HG03442 (cell line): ENCODE data around the gene EQTN.

Source experiments
- ATAC-seq: cut with Tn5 transposase; IDR thresholded peaks from one replicate; pipeline ENCODE4 v1.9.1; 2021; ENCODE audit warnings: mild to moderate bottlenecking, moderate library complexity; ENCODE audit not compliant: unreplicated experiment

EQTN gene

DNA sequence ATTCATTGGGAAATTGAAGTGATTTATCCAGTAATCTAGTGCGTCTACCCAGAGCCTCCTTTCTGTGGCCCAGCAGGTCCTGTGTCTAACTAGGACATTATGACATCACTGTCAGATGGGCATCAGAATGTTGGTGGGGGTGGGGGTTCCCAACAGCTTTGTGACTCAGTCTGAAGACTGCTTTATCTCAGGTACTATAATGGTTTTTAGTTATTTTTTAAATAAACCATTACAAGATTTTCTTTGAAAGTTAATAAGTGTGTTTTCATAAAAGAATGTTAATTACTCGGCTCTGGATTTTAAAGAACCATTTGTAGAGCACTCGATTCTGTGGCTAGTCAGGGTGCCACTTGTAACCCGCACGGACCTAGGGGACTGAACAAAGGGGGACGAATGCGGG, at the start of gene EQTN:
EQTN (minus strand) TSS at position 101 of the 400 bp plus-strand sequence; CDS start at position 6, 95 bp downstream.
- ATAC-seq, result no peak

DNA sequence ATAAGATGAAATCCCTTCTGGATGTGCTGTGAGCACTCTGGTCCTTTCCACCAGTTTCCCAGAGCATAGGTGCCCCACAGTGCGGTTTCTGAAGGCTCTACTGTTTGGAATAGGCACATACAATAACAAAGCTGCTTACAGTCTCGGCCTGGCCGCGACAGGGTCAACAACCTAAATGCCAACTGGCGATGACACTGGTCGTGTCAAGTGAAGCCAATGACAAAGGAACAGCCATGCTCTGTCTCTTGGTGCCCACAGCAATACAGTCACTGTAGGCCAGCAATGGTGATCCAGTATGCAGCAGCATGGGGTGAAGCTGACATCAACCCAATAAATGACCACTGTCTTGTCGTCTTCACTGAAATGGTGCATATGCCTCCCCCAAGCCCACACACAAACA, 47.8 kb upstream of the EQTN start:
- ATAC-seq, result no peak

DNA sequence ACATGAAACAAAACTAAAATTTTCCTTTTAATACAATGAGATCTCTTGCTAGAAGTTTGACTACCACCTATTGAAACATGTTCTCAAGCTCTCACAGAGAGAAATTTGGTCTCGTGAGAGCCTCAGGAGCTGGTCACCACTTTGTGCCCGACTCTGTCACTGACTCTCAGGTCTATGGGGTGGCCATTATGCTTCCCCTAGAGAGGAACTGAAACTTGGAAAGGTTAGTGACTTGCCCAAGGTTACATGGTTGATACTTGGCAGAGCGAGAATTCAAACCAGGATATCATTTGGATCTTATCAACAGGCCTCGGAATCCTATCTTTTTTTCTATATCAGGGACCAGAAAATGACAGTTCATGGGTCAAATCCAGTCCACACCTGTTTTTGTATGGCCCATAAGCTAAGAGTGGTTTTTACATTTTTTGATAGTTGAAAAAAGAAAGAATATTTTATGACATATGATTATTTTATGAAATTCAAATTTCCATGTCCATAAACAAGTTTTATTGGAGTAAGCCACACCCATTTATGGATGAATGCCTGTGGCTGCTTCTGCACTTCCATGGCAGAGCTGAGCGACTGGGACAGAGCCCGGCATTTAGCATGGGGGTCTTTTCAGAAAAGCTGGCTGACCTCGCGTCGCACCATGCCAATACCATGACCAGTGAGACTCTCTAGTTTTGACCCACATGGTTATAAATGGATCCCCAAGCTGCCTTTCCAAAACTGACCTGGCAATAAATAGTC, 44.8 kb upstream of the EQTN start:
- no peak for ATAC-seq

DNA sequence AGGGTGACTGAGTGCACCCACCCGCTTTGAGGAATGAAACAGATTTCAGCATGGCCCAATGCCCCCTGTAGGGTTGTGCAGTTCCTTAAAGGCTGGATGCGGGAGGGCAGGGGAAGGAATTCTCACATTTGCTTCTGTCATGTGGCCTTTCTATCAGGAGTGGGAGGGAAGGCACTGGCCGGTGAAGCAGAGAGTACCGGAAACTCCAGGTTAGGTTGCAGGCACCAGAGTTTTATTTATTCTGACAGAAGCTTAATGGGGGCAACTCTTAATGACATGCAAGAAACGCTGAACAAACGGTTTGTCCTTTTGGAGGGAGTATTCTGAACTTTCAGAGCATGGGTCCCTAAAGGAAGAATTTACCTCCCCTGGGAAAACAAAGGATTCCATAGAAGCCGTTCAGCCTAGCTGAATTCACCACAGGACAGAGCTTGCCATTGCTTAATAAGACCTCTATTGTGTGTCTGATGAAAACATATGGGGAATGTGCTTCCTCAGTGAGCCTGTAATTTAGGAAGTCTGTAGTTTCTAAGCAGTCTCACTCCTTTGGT, 44.1 kb upstream of the EQTN start:
- no peak for ATAC-seq

GRCh38 chr9:27340285-27340674, 43.3 kb upstream of the EQTN start:
- ATAC-seq, result no peak

DNA sequence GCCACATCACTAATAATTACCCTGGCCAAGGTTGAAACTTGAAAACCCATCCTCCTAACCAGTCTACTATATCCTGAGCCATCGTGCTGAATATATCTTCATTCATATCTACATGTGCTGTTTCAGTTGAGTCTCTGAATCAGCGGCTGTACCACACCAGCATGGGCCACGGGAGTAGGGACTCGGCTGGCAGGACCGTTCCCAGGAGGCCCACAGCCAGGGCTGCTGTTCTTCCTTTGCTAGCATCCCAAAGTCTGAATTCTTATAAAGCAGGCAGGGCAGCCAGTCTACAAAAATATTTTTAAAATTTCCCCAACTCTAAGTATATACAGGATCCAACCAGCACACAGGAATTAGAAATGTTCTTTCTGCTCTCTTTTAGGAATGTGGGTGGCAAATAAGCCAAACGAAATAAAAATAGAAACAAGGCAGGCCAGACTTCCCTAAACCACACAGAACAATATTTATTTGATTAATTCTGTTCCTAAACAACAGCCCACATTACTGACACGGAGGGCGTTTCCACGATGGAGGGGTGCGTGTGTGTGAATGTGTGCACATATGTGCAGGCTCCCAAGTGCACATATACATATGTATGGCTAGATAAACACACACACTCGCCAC, 42.8 kb upstream of the EQTN start:
- no peak for ATAC-seq

DNA sequence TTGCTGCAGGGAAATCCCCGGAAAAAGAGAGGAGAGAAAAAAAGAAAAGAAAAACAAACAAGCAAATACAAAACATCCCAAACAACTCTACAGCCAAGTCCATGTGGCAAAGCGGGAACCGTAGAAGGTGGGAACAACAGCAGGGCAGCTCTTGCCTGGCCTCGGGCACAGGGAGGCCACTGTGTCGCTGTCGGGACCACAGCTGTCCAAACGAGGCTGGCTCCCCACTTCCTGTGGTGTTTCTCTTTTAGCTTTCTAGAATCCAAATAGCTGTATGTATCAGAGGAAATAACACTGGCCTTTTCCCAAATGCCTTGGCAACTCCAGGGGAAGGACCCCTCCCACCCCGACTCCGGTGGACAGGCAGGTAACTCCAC, 41.6 kb upstream of the EQTN start:
- ATAC-seq, result no peak

DNA sequence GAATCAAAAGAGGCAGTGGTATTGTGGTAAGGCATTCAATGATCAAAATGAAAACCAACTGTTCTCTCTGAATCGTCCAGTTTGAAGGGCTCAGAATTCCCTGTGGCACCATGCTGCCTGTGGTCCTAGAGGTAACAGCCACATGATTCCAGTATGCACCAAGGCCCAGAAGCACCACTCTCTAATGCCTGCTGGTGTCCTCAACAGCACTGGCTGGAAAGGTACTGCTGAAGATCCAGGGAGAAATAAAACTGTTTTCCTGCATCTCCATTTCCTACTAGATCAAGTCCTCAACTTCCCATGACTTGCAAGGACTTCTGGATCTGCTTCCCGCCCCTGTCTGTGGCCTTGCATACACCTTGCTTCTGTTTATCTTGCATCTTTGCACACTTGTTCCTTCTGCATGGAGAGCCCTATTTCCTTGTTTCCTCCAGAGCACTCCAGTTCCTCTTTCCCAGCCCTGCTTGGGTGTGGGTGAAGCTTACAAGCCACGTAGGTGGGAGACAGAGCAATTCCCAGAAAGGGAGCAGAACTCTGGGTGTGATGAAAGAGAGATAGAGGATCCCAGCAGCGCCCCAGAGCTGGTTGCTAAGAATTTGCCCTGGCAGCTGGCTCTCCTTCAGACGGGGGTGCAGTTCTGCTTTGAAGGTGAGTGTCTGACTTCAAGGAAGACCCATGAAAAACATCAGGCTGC, 41.0 kb upstream of the EQTN start:
- ATAC-seq, result no peak

DNA sequence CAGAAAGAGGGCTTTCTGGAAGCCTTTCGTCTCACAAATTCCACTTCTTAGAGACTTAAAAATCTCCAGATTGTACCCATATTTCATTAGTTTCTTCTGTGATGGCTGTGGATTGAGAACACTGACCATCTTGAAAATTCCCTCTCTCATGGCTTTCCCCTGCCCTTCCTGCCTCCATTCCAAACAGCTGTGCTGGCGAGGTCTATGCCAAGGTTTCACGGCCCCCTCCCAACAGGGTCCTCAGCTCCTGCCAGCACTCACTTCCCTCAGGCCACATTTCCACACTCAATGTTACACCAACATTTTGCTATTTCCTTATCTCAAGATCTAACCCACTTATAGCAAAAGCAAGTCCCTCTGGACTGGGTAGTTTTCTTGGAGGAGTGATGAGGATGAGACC, 40.3 kb upstream of the EQTN start:
- ATAC-seq, result no peak

GRCh38 chr9:27336829-27337228, 39.9 kb upstream of the EQTN start:
- ATAC-seq, result no peak

GRCh38 chr9:27336126-27336525, 39.2 kb upstream of the EQTN start:
- no peak for ATAC-seq

DNA sequence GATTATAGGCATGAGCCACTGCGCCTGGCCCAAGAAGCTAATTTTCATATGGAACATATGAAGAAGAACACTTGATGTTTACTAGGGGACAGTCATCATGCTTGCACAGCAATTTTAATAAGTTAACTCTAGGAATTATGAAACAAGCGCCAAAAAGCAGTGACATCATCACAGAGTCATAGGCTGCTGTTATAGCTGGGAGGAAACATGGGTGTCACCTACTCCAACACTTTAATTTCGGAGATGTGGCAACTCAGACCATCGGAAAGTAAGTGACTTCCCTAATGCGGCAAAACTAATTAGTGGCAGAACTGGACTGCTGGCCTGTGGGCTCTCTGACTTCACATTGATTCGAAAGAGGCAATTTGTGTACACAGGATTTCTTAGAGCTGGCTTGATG, 38.1 kb upstream of the EQTN start:
- ATAC-seq, result no peak

- ATAC-seq, result peak; percentile 82
These were observed 36.5 kb upstream of the EQTN start for GRCh38 chr9:27333241-27334052.

DNA sequence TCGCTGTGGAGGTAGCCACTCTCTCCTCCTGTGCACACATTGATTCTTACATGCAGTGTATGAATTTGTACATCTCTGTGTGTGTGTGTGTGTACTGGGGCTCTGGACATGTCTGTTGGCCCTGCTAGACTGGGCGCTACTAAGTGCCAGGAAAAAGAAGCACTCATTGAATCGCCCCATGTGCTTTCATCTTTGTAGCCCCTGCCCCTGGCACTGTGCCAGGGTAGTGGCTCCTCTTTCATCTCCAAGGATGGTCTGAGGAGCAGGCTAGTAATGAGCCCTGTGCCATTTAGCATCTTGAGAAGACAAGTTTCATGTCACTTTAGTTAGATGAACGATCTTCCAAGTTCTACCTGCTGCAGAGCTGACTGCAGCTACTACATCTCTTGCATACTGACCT, 34.4 kb upstream of the EQTN start:
- ATAC-seq, result no peak

DNA sequence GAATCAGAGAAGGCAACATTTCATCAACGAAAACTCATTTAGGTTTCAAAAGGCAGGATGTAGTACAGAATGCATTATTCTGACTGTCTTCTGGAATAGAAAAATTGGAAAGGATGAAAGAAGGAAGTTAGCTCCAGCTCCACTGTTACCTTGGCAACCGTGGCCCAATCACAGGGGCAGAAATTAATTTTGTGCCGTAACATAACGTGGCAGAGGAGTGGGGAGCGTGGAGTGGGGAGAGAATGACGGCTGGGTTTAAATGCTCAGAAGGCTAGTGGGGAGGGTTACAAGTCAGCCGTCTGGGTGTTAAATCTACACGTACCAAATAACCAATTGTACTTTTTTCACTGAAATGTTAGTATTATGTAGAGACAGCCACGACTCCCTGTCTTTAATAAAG, 32.3 kb upstream of the EQTN start:
- ATAC-seq, result no peak

- no peak for ATAC-seq
These were observed 31.5 kb upstream of the EQTN start for GRCh38 chr9:27328483-27328882.

DNA sequence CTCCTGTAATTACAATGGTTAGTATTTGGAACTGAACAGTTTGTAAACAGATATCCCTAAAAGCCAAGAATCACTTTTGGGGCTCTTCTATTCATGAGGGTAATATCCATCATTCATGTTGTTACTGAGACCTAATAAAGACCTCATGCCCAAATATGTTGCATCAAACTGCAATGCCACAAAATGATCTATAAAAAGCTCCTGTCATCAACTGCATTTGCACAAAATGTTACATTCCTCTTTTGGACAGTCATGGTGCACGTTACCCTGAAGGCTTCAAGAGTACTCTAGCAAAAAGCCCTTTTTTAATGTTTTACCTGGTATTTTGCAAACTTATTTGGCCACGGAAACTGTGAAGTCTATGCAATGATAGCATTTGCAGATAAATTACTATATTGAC, 14.2 kb upstream of the EQTN start:
- no peak for ATAC-seq

DNA sequence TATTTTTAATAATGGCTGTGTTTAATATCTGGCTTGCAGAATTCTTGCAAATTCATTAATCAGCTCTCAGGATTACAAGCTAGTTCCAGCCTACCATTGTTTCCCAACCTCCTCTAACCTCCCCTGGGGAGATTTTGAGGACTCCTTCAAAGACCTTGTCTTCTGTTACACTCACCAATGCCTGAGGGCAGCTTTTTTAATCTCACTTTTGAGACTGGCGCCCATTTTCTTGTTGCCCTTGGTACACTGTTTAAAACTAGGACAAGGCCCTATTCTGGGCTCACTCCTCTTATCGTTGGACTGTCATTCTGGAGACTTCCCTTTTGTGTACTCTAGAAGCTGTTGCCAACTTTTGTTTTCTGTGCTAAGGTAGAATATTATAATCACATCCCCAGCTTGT, 13.6 kb upstream of the EQTN start:
- ATAC-seq, result no peak

DNA sequence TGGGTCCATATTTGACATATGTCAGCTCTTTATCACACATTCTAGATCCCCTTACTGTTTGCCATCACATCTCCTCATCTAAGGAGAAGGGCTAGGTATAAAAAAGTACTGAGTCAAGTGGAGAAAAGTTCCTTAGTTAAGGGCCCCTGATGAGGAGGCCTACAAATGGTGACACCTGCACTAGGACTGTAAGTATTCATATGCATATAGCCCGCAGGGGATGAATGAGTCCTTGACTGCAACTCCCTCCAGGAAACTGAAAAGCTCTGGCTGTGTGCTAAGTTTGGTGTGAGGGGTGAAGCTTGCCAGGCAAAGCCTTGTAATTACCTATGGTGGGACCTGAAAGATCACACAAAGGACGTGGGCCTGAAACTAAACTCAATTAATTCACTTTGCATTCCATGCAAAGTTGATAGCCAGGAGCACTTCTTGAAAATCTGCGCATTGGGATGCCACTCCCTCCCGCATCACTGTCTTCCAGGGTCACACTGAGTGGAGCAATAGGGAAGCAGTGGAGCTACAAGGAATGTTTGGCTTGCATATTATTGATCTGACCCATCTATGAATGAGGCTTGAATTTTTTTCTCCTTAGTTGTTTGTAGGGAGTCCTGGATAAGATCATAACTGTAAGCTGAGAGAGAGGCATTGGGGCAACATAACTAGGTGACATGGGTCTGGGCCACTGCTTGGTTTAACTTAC, 11.9 kb upstream of the EQTN start:
- ATAC-seq, result no peak

DNA sequence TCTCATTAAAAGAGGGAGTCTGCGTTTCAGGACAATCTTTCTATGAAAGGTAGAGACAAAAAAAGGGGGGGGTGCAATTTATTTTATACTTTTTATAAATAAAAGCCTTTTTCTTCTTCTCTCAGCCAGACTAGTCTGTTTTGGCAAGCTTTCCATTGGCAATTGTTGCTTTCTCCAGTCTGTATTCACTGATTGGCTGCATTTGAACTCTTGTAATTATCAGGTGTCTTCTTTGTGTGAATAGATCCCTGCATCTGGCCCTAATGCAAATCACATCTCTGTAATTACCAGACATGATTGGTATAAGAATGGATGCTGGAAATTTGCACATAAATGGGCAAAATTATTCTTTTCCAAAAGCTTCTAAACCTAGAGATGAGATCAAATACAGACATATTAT, 7.6 kb upstream of the EQTN start:
- ATAC-seq, result no peak

DNA sequence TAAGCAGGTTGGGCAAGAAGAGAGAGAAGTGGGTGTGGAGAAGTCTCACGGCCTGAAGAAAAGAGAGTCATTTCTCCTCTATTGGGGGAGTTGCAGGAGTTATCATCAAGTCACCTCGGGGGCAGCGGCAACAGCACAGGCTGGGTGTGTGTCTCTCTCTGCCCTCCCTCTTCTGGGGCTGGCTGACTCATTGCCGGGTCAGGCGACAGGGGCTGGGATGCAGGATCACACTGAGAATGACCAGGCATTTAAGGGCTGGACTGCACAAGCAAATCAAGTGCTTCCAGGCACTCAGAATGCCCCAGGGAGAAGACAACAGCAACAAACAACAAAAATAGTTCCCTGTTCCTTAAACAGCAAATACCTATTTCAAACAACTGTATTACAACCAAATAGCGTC, 6.3 kb upstream of the EQTN start:
- no peak for ATAC-seq
